Anterior cingulate cortex (tissue), 58 donors: Measurements from ENCODE around the gene ATP9A.

Experiments
- DNase-seq, 58 donors: peaks; one replicate each; lab custom pipeline; 2025; lab: John Stamatoyannopoulos, UW

ATP9A gene

GRCh38 chr20:51635680-51636079, 132.5 kb downstream of the ATP9A start:
- DNase-seq: no peak

DNA sequence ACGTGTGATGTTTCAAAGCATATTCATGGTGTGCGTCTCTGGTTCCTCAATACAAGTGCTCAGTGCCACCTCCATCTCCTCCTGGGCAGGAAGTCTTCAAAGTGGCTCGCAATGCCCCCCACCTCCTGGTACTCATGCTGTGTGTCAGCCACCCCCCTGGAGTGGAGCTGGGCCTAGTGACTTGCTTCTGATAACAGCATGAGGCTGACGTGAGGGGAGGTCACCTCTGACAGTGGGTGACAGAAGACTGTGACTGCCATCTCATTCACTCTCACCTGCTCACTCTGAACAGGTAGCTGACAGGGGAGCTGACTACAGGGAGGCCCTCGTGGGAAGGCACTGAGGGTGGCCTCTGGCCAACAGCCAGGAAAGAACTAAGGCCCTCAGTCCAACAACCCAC, 133.3 kb downstream of the ATP9A start:
- DNase-seq: no peak

DNA sequence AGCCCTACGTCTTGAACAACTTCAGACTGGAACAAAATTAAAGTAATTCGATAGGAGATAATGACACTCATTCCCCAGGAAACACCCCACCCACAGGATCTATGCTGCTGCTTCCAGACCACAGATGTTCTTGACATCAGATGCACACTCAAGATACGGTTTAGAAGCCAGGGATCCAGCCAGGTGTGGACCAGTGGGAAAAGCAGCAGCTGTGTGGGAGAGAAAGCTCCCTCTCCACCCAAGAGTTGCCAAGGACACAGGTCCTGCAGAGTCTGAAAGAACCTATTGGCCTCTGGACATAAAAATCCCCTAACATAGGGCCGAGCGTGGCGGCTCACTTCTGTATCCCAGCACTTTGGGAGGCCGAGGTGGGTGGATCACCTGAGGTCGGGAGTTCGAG, 133.9 kb downstream of the ATP9A start:
- DNase-seq: no peak

- no peak for DNase-seq
These were observed 134.8 kb downstream of the ATP9A start for GRCh38 chr20:51633430-51633829.

DNA sequence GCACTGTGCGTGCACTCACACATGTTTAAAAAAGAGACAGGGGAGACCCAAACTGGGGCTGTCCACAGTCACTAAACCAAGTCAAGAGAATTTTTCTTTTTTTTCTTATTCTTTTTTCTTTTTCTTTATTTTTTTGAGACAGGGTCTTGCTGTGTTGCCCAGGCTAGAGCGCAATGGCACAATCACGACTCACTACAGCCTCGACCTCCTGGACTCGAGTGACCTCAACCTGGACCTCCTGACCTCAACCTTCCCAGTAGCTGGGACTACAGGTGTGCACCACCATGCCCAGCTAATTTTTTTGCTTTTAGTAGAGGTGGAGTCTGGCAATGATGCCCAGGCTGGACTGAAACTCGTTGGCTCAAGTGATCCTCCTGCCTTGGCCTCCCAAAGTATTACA, 136.2 kb downstream of the ATP9A start:
- no peak for DNase-seq

DNA sequence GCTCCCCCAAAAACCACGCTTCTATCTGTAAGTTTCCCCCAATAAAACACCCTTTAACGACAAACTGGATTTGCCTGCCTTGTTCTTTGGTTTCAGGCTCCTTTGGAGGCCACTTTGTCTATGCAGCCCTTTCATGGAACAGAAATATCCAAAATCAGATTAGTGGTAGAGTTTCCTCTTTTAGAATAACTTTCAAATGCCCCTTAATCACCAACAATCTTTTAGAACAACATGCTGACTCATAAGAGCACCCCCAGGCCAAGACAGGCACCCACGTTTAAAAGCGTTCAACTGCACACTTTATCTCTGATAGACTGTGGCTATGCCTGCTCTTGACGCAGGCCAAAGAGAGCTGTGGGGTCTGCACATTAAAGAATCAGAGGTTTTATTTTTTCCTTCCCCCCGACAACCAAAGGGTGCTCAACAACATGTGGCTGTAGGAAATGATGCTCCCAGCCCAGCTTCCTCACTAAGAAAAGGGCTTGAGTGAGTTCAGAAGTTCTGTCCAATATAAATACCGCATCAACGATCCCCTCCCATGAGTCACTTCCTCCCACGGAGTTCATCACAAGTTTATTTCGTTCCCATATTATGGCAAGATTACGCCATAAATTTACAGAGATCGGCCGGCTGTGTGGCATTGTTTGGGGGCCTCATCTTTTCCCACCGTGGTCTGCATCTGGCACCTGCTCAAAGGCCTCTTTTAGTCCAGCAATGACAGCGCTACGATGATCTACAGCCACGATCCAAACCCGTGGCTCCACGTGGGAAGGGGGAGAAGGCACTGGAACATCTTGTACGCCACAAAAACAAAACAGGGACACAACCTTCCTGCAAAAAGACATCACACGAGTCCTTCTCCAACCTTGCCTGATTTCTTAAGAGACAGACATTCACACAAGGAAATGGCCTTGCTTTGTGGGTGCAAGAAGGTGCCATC, 136.9 kb downstream of the ATP9A start:
- DNase-seq: no peak

- DNase-seq: no peak
These were observed 138.7 kb downstream of the ATP9A start for GRCh38 chr20:51629399-51630058.

GRCh38 chr20:51628533-51629398, 139.4 kb downstream of the ATP9A start:
- DNase-seq: no peak

DNA sequence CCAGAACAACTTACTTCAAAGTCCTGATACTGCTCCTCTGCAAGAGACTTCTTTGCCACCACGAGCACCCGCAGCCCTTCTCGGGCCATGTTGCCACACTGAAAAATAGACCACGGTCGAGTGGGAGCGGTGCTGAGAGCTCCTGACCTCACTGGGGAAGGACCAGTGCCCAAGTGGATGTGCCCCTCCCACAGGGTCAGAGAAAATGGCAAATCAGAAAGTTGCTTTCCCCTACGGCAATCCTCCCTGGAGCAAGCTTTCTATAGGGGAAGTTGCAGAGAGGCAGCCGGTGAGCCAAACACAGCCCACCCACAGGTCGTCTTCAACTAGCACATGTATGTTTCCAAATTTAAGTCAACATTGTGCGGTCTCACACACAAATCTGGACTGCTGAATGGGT, 140.6 kb downstream of the ATP9A start:
- no peak for DNase-seq

DNA sequence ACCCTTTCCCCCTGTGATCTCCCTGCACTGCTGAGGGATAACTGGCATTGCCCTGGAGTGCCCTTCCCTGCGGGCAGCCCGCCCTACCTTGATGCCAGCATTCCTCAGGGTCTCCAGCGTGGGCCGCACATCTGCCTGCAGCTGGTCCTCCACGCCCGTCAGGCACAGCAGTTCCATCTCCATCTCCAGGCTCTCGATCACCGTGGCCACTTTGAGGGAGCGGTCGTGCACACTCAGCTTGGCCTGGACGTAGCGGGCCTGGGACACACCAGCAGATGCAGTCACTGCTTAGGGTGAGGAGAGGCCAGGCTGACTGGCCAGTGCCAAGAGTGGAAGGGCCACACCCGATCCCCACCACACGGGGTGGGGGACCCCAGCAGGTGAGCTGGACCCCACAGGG, 143.1 kb downstream of the ATP9A start:
- DNase-seq: no peak

DNA sequence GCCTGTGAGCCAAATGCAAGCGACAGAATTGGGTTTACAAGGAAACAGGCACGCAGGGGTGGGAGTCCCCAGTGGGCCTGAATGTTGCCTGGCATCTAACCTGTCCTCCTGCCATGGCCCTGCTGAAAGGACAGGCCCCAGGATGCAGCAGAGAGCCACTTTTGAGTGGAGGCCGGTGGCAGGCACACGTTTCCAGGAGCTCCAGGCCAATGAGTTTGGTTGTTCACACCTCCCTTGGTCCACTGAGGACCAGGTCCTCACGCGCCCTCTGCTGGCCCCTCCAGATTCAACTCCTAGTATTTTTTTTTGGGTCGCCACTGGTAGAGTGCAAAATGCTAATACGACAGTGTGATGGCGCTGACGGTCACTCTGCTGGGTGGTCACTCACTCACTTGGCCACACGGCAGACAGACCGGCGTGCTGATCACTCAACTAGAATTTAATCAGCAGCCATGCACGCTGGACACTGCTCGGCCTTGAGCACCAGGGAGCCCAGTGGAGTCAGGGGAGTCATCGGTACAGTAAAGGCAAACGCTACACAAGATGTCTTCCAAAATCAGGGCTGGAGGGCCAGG, 143.9 kb downstream of the ATP9A start:
- DNase-seq: peak in 20 of 58 donors; percentile 4 to 50 (median 18)

DNA sequence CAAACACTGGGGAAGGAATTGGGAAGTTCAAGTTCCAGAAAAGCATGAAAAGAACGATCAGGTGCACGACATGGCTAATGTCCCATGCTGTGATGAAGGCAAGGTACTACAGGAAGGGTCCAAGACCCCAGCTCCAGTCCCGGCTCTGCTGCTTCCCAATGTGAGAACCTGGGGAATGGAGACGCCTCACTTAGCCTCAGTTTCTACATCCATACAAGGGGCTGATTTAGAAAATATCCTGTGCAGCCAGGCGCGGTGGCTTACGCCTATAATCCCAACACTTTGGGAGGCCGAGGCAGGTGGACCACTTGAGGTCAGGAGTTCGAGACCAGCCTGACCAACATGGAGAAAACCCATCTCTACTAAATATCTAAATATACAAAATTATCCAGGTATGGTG, 144.9 kb downstream of the ATP9A start:
- DNase-seq: no peak

DNA sequence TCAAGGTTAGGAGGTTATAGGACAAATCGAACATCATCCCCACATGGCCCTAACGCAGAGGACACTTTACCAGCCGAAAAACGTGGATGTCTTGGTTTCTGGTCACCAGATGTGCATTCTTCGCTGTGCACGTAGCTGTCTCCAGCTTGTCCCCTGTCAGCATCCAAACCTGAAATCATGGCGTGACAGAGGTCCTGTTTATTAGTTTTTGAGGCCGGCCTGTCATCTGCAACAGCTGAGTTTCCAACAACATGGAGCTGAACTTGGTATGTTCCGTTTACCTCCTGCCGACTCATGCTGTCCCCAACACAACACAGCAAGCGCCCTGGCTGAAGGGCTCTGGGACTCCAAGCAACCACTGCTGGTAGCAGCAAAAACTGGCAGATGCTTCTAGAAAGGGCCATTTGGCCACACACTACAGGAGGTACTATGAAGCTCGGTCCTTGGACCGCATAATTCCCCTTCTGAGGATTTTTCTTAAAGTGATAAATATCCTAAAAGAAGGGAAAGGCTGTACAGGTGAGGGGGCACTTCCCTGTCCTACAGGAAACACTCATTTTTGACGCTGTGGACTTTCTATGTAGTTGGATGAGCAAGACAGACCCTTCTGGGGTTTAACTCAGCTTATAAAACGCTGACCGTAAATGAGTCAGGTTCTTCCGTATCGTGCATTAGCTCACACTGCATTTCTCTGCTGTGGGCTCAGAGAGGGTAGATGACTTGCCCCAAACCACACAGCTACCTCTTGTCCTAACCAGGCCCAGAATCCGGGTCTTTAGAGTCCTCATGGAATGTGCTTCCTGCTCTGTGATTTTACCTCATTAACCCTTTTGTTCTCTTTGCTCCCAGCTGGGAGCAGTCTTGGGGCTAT, 146.0 kb downstream of the ATP9A start:
- no peak for DNase-seq

GRCh38 chr20:51620432-51620831, 147.8 kb downstream of the ATP9A start:
- DNase-seq: no peak

GRCh38 chr20:51616060-51616459, 152.1 kb downstream of the ATP9A start:
- no peak for DNase-seq

- DNase-seq: no peak
These were observed 153.5 kb downstream of the ATP9A start for GRCh38 chr20:51614687-51615086.

DNA sequence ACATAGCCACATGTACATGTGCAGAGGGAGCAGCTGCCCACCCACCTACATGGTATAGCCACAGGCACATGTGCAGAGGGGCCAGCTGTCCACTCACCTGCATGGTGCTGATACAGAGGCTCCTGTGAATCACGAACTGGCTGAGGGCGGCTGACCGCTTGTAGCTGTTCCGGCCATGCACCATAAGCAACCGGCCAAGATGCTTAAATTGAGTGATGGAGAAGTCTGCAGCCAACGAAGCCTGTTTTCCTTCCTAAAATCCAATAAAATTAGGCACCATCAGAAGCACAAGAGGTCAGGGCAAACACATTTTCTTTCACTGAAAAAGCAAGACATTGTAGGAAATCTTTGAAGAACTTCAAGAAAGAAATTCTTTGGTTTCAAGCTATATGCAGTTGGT, 154.6 kb downstream of the ATP9A start:
- DNase-seq: no peak

GRCh38 chr20:51612896-51613295, 155.3 kb downstream of the ATP9A start:
- DNase-seq: no peak

DNA sequence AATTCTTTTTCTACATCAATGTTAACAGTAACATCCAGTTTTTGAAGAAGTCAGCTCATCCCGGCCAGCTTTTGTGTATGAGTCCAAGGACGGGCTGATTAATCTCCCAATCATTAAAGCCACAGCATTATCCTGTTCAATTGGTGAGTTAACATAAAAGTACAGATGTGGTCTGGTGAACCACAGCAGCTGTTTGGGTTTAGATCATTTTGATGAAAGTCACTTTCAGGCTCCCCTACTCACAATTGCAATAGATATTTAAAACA, 156.6 kb downstream of the ATP9A start:
- DNase-seq: no peak
